Measurements from ENCODE around the gene WIPI1. TPM values are rescaled to one million over a fixed set of nuclear protein-coding genes. Genes with fewer than 3 reads are reported as not detected.

The WIPI1 gene
- polyA plus RNA-seq, 1 donor (not counting 4 experiments of a cell fraction or from before 2014, with no cell fraction given), result 49.4 TPM

DNA sequence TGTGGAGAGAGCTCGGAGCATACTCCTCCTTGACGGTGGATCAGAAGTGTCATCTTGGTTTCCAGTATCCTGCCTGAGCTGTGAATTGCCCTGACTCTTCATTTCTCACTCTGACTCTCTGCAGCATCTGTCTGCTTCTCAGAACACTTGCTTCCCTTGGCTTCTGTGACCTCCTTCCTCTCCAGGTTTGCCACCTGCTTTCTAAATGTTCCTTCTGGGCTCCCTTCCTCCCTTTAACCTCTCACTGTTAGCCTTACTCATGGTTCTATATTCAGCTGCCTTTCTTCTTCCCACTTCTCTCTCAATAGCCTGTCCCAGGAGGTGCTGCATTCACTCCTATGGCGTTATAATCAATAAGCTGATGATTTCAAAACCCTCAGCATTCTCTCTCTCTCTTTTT is 43.8 kb upstream of the WIPI1 start:
- dilution Hi-C loops (cut with MboI; ENCODE audit: extremely low pct_ligation_motif_present, low sequenced_read_pairs), result no loop called here
- Histone ChIP-seq H3K9ac (ENCODE audit: control insufficient read depth, extremely low read depth, insufficient read depth, low read length) (no peak overlapping the region), H3K27ac (ENCODE audit: control insufficient read depth, insufficient read depth, low read length) (no peak overlapping the region), H3K79me2 (ENCODE audit: control insufficient read depth, insufficient read depth, low read length) (no peaks in the 10 kb centered on the region), H4K20me1 (ENCODE audit: control insufficient read depth, extremely low read depth, insufficient read depth, low read length) (no peaks in the 10 kb centered on the region), H3K4me1 (ENCODE audit: control insufficient read depth, extremely low read depth, insufficient read depth, low read length) (no peaks in the 10 kb centered on the region), H3K4me2 (ENCODE audit: control insufficient read depth, extremely low read depth, insufficient read depth, low read depth, low read length) (no peak overlapping the region), H3K4me3 (ENCODE audit: control insufficient read depth in 2 of 3, extremely low read depth in 1 of 3, insufficient read depth in 2 of 3, low read depth in 1 of 3, low read length in 3 of 3) (no peak overlapping the region), H3K36me3 (ENCODE audit: control insufficient read depth in 2 of 2, extremely low read depth in 1 of 2, insufficient read depth in 2 of 2, low read length in 2 of 2) (no peaks in the 10 kb centered on the region), H3K9me3 (ENCODE audit: control insufficient read depth, low read depth, low read length) (no peaks in the 10 kb centered on the region), H2AFZ (ENCODE audit: control insufficient read depth, low read length) (no peak overlapping the region), H3K9me1 (ENCODE audit: control insufficient read depth, extremely low read depth, insufficient read depth, low read length) (no peaks in the 10 kb centered on the region), H3K27me3 (ENCODE audit: control insufficient read depth, extremely low read depth, insufficient read depth, low read length) (no peaks in the 10 kb centered on the region)
- FAIRE-seq (no peak), DNase-seq (ENCODE audit: low read depth, low spot score) (no peak)
- no peak for TF ChIP-seq EZH2 (IDR thresholded peaks at IDR 0.05; ENCODE audit: low read length)
- TF ChIP-seq, protein P1, sequence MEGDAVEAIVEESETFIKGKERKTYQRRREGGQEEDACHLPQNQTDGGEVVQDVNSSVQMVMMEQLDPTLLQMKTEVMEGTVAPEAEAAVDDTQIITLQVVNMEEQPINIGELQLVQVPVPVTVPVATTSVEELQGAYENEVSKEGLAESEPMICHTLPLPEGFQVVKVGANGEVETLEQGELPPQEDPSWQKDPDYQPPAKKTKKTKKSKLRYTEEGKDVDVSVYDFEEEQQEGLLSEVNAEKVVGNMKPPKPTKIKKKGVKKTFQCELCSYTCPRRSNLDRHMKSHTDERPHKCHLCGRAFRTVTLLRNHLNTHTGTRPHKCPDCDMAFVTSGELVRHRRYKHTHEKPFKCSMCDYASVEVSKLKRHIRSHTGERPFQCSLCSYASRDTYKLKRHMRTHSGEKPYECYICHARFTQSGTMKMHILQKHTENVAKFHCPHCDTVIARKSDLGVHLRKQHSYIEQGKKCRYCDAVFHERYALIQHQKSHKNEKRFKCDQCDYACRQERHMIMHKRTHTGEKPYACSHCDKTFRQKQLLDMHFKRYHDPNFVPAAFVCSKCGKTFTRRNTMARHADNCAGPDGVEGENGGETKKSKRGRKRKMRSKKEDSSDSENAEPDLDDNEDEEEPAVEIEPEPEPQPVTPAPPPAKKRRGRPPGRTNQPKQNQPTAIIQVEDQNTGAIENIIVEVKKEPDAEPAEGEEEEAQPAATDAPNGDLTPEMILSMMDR (optimal IDR thresholded peaks at IDR 0.05 in 1 of 3, IDR thresholded peaks at IDR 0.05 in 1 of 3, conservative IDR thresholded peaks at IDR 0.05 in 1 of 3; ENCODE audit: extremely low read depth in 1 of 3, insufficient read depth in 2 of 3, low read length in 3 of 3), result no peak

DNA sequence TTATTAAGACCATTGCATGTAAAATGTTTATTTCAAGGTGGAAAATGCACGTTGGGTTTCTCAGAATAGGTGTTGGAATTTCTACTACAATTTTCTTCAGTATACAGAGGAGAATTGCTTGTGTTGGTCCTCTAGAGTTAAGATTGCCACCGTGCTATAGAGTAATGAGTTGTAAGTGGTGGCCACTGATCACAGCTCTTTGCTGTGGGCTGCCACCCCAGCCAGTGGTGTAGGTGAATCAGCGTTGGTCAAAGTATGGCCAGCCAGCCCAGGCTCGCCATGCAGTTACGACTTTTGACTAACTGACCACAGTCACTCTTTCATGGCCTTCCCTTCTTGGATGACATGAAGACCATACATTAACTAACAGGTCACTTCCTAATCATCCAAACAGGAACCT is 42.3 kb upstream of the WIPI1 start:
- no peaks in the 10 kb centered on the region for H3K4me1 ChIP-seq (ENCODE audit: control insufficient read depth, extremely low read depth, insufficient read depth, low read length)
- no peaks in the 10 kb centered on the region for H3K79me2 ChIP-seq (ENCODE audit: control insufficient read depth, insufficient read depth, low read length)
- TF ChIP-seq, protein P1 (optimal IDR thresholded peaks at IDR 0.05 in 1 of 3, IDR thresholded peaks at IDR 0.05 in 1 of 3, conservative IDR thresholded peaks at IDR 0.05 in 1 of 3; ENCODE audit: extremely low read depth in 1 of 3, insufficient read depth in 2 of 3, low read length in 3 of 3), result no peak
- TF ChIP-seq EZH2 (IDR thresholded peaks at IDR 0.05; ENCODE audit: low read length), result no peak
- H3K4me3 ChIP-seq (ENCODE audit: control insufficient read depth in 2 of 3, extremely low read depth in 1 of 3, insufficient read depth in 2 of 3, low read depth in 1 of 3, low read length in 3 of 3), result no peak overlapping the region
- FAIRE-seq (no peak), DNase-seq (ENCODE audit: low read depth, low spot score) (no peak)
- H3K9me3 ChIP-seq (ENCODE audit: control insufficient read depth, low read depth, low read length), result no peaks in the 10 kb centered on the region
- no peaks in the 10 kb centered on the region for H4K20me1 ChIP-seq (ENCODE audit: control insufficient read depth, extremely low read depth, insufficient read depth, low read length)
- H2AFZ ChIP-seq (ENCODE audit: control insufficient read depth, low read length), result no peak overlapping the region
- no peaks in the 10 kb centered on the region for H3K27me3 ChIP-seq (ENCODE audit: control insufficient read depth, extremely low read depth, insufficient read depth, low read length)
- H3K27ac ChIP-seq (ENCODE audit: control insufficient read depth, insufficient read depth, low read length), result no peak overlapping the region
- no peak overlapping the region for H3K4me2 ChIP-seq (ENCODE audit: control insufficient read depth, extremely low read depth, insufficient read depth, low read depth, low read length)
- dilution Hi-C loops (cut with MboI; ENCODE audit: extremely low pct_ligation_motif_present, low sequenced_read_pairs), result no loop called here
- no peaks in the 10 kb centered on the region for H3K36me3 ChIP-seq (ENCODE audit: control insufficient read depth in 2 of 2, extremely low read depth in 1 of 2, insufficient read depth in 2 of 2, low read length in 2 of 2)
- H3K9ac ChIP-seq (ENCODE audit: control insufficient read depth, extremely low read depth, insufficient read depth, low read length), result no peak overlapping the region
- H3K9me1 ChIP-seq (ENCODE audit: control insufficient read depth, extremely low read depth, insufficient read depth, low read length), result no peaks in the 10 kb centered on the region

All from keratinocyte (primary cell).